HepG2 (cell line): Measurements from ENCODE around the gene PKNOX2. TPM values are rescaled to one million over a fixed set of nuclear protein-coding genes. Genes with fewer than 3 reads are reported as not detected.

Experiments used
- ATAC-seq: fragments of 200-7000 bp; cut with Tn5 transposase; 3 replicates; pipeline ENCODE4 v1.9.1; 2020; ENCODE audit warnings: mild to moderate bottlenecking, moderate library complexity
- BruUV-seq: library from RNA; stranded (reverse); fragments of 400-500 nt; replicated peaks from 2 replicates; lab custom pipeline; 2021; lab: Mats Ljungman, UMichigan
- CTCF ChIA-PET: fragments of 300-600 bp; formaldehyde crosslinking; extraction: SDS; loops from one replicate; lab custom pipeline; 2021; ENCODE audit warnings: low total read pairs, inconsistent platforms, low intra/inter-chr PET ratio; lab: Yijun Ruan, JAX
- POLR2A ChIA-PET: fragments of 350-600 bp; sonication (Branson Sonifier 250); formaldehyde crosslinking; loops from one replicate; lab custom pipeline; 2020; ENCODE audit warnings: antibody characterized with exemption, inconsistent platforms; lab: Yijun Ruan, JAX
- DNase-seq: peaks from one replicate; pipeline ENCODE4 v3.0.0-alpha.2; 2015; ENCODE audit warnings: low spot score
- FAIRE-seq: peaks from 3 replicates; lab custom pipeline; 2011; peaks lifted over from hg19 to GRCh38; lab: Jason Lieb, UNC
- H2AFZ ChIP-seq: one replicate; pipeline ENCODE4 v1.6.1; 2011; ENCODE audit warnings: low read length, inconsistent platforms
- H3K27ac ChIP-seq: fragments of 300-600 bp; 3 replicates; pipeline ENCODE4 v1.8.0; 2011; ENCODE audit warnings: mixed run types, mild to moderate bottlenecking, mixed read lengths, low read length, inconsistent platforms; ENCODE audit not compliant: insufficient read depth; ENCODE audit errors: extremely low read length
- H3K27me3 ChIP-seq, 2 experiments: fragments of 200-600 bp in 1 of 2; 2 replicates in 1 of 2; 3 replicates in 1 of 2; pipeline versions ENCODE4 v1.6.0 to v1.8.0; 2011; ENCODE audit warnings: low read length in 2 of 2, mild to moderate bottlenecking in 2 of 2, moderate library complexity in 2 of 2, inconsistent platforms in 1 of 2; ENCODE audit not compliant: insufficient read depth in 2 of 2, control insufficient read depth in 1 of 2
- H3K36me3 ChIP-seq, 2 experiments: fragments of 200-600 bp in 1 of 2; replicated peaks in 1 of 2; 2 replicates in 1 of 2; 3 replicates in 1 of 2; pipeline versions ENCODE4 v1.5.1 to v1.8.0; 2011; ENCODE audit warnings: low read length in 2 of 2, inconsistent platforms in 1 of 2; ENCODE audit not compliant: insufficient read depth in 2 of 2, control insufficient read depth in 1 of 2
- H3K4me1 ChIP-seq: 2 replicates; pipeline ENCODE4 v1.5.1; 2012; ENCODE audit warnings: low read length, inconsistent platforms; ENCODE audit not compliant: insufficient read depth
- H3K4me2 ChIP-seq: 2 replicates; pipeline ENCODE4 v1.6.0; 2011; ENCODE audit warnings: low read depth, low read length, inconsistent platforms
- H3K4me3 ChIP-seq, 3 experiments: fragments of 200-600 bp in 1 of 3; sonication (generic), shearing (Covaris generic) in 1 of 3; replicated peaks in 1 of 3; 2 replicates each; pipeline ENCODE4 v1.5.1; 2011 to 2016; ENCODE audit warnings: low read length in 3 of 3, inconsistent platforms in 2 of 3, low read depth in 2 of 3, mild to moderate bottlenecking in 2 of 3, control low read depth in 1 of 3, mixed read lengths in 1 of 3; ENCODE audit not compliant: insufficient read depth in 1 of 3
- H3K79me2 ChIP-seq: one replicate; pipeline ENCODE4 v1.6.1; 2011; ENCODE audit warnings: low read length, inconsistent platforms; ENCODE audit not compliant: insufficient read depth
- H3K9ac ChIP-seq: 2 replicates; pipeline ENCODE4 v1.6.0; 2011; ENCODE audit warnings: mild to moderate bottlenecking, low read depth, low read length, inconsistent platforms; ENCODE audit not compliant: insufficient read depth
- H3K9me3 ChIP-seq: 2 replicates; pipeline ENCODE4 v1.5.1; 2012; ENCODE audit warnings: mild to moderate bottlenecking, low read length
- H4K20me1 ChIP-seq: 2 replicates; pipeline ENCODE4 v1.6.0; 2011; ENCODE audit warnings: inconsistent platforms, mild to moderate bottlenecking, low read length, moderate library complexity; ENCODE audit not compliant: insufficient read depth
- FIP1L1 ChIP-seq: fragments of 200-400 bp; formaldehyde crosslinking; IDR thresholded peaks from 2 replicates; pipeline ENCODE4 v1.6.1; 2018; ENCODE audit warnings: low read depth, mild to moderate bottlenecking, low read length, moderate library complexity, borderline replicate concordance; ENCODE audit not compliant: insufficient read depth
- FOXM1 ChIP-seq: sonication (generic); formaldehyde crosslinking; IDR thresholded peaks from 2 replicates; pipeline ENCODE4 v1.5.0; 2020; ENCODE audit warnings: missing genetic modification reagents
- MXD1 ChIP-seq: sonication (generic); formaldehyde crosslinking; IDR thresholded peaks from 2 replicates; pipeline ENCODE4 v1.4.0; 2020; ENCODE audit warnings: mild to moderate bottlenecking, missing genetic modification reagents
- WGBS: methylation state at CpG from one replicate; pipeline ENCODE4 v1.1.6; 2017; ENCODE audit warnings: low lambda C conversion rate; 5-methylcytosine and 5-hydroxymethylcytosine counted together
- in situ Hi-C: cut with HindIII; loops from 2 replicates; pipeline ENCODE4 v1.10.0; 2017; ENCODE audit warnings: low pct_unique_long_range_greater_than_20kb; ENCODE audit not compliant: extremely low pct_ligation_motif_present
- intact Hi-C: fragments of 100-400 bp; cut with micrococcal nuclease; formaldehyde crosslinking; loops from one replicate; pipeline ENCODE4 v1.10.0; 2022; ENCODE audit not compliant: unreplicated experiment
- polyA plus RNA-seq, 8 experiments: library from polyadenylated mRNA; depleted of rRNA in 3 of 8; stranded (reverse) in 7 of 8; unstranded in 1 of 8; fragments of >200 nt; fragmentation: Illumina TruSeq in 4 of 8; extraction: Trizol in 4 of 8; gene quantifications; 2 replicates each; pipeline versions ENCODE4 v1.2.1 to v1.2.3, GENCODE V29; 2011 to 2016; ENCODE audit warnings: low read depth in 4 of 8, missing spikeins in 1 of 8, mixed read lengths in 1 of 8; ENCODE audit not compliant: insufficient read depth in 1 of 8
- total RNA-seq, 5 experiments: library from RNA; depleted of rRNA; stranded (reverse); fragments of >200 nt; fragmentation: Illumina TruSeq; extraction: Trizol; gene quantifications; 2 replicates each; pipeline ENCODE4 v1.2.3, GENCODE V29; 2016; ENCODE audit warnings: low read depth in 1 of 5
- TF ChIP-seq, protein P1 (sequence below): IDR thresholded peaks from 2 replicates; pipeline ENCODE4 v1.6.1; 2012; ENCODE audit warnings: low read depth, low read length, improper control_type of control experiment

PKNOX2 gene
- total and polyA plus RNA-seq, 2 of the 13 experiments (the other 11 are each of a cell fraction or from before 2014, with no cell fraction given) = not detected

- 36% methylated on average over 26 of the region's 26 CpGs for WGBS
- H3K36me3 ChIP-seq = no peaks in the 10 kb centered on the region
- H3K27me3 ChIP-seq = peaks cover 0 to 5% of the 10 kb centered on the region in 2 experiments; a peak in 2 of 5 replicates
- no peak overlapping the region for H3K4me3 ChIP-seq
- no peak overlapping the region for H3K27ac ChIP-seq
- POLR2A ChIA-PET = no interaction called here
- H2AFZ ChIP-seq = no peak overlapping the region
- FAIRE-seq (no peak), ATAC-seq (no peak), DNase-seq (no peak)
- no TSS peak for BruUV-seq
- H4K20me1 ChIP-seq = no peaks in the 10 kb centered on the region
- no peaks in the 10 kb centered on the region for H3K9me3 ChIP-seq
- no peak overlapping the region for H3K4me2 ChIP-seq
- no peak overlapping the region for H3K9ac ChIP-seq
- peaks cover 10% of the 10 kb centered on the region for H3K4me1 ChIP-seq
- H3K79me2 ChIP-seq = no peaks in the 10 kb centered on the region
- in situ Hi-C loops = no loop called here
- intact Hi-C loops = loop anchor here (5.0 kb wide), 1 partner anchor 508 kb away; no protein-coding TSS in a partner anchor
- TF ChIP-seq FIP1L1 = no peak
- CTCF ChIA-PET = no interaction called here
Measured at GRCh38 chr11:125239585-125240560, 75.3 kb downstream of the PKNOX2 start.

- POLR2A ChIA-PET = no interaction called here
- no peak overlapping the region for H2AFZ ChIP-seq
- peaks cover 0 to 5% of the 10 kb centered on the region in 2 experiments; a peak in 2 of 5 replicates for H3K27me3 ChIP-seq
- H3K9ac ChIP-seq = no peak overlapping the region
- no peak overlapping the region for H3K4me3 ChIP-seq
- no peak for DNase-seq
- no peaks in the 10 kb centered on the region for H3K9me3 ChIP-seq
- intact Hi-C loops = no loop called here
- TF ChIP-seq FOXM1 (CRISPR knock-in tag) (no peak), MXD1 (no peak)
- TF ChIP-seq, protein P1, sequence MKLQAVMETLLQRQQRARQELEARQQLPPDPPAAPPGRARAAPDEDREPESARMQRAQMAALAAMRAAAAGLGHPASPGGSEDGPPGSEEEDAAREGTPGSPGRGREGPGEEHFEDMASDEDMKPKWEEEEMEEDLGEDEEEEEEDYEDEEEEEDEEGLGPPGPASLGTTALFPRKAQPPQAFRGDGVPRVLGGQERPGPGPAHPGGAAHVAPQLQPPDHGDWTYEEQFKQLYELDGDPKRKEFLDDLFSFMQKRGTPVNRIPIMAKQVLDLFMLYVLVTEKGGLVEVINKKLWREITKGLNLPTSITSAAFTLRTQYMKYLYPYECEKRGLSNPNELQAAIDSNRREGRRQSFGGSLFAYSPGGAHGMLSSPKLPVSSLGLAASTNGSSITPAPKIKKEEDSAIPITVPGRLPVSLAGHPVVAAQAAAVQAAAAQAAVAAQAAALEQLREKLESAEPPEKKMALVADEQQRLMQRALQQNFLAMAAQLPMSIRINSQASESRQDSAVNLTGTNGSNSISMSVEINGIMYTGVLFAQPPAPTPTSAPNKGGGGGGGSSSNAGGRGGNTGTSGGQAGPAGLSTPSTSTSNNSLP = no peak
- TF ChIP-seq, all 625 proteins: peak for 0
- Histone ChIP-seq H3K79me2 (no peaks in the 10 kb centered on the region), H4K20me1 (no peaks in the 10 kb centered on the region), H3K4me2 (no peak overlapping the region), H3K27ac (no peak overlapping the region), H3K36me3 (no peaks in the 10 kb centered on the region), H3K4me1 (no peaks in the 10 kb centered on the region)
- in situ Hi-C loops = no loop called here
- CTCF ChIA-PET = no interaction called here
- WGBS = 6% methylated on average over 5 of the region's 5 CpGs
- ATAC-seq = no peak
- no TSS peak for BruUV-seq
- FAIRE-seq = no peak
Measured at GRCh38 chr11:125241104-125241503, 76.6 kb downstream of the PKNOX2 start.
